T-helper 1 cell (primary cell): ENCODE measurements around the gene SSB.
"Not testable (repeated sequence)": the region's sequence is repeated elsewhere in the genome, so short reads cannot be mapped to it uniquely, and the experiment has no call there.

Experiments used
- DNase-seq, 5 donors: peaks; one replicate each; pipeline ENCODE4 v3.0.0-alpha.2; 2012 to 2020

SSB gene

DNA sequence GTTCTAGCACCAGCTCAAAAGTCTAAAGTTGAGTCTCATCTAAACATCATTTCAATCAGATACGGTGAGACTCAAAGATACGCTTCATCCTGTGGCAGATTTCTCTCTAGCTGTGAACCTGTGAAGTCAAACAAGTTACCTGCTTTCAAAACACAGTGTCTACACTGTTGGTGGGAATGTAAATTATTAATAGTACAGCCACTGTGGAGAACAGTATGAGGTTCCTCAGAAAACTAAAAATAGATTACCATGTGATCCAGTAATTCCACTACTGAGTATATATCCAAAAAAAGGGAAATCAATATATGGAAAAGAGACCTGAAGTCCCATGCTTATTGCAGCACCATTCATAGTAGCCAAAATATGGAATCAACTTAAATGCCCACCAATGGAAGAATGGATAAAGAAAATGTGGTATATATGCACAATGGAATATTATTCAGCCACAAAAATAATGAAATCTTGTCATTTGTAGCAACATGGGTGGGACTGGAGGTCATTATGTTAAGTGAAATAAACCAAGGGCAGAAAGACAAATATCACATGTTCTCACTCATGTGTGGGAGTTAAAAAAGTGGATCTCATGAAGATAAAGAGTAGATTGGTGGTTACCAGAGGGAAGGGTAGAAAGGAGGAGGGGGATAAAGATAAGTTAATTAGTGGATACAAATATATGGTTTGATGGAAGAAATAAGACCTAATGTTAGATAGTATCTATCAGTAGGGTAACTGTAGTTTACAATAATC is 40.2 kb downstream of the SSB start:
- DNase-seq = no peak

DNA sequence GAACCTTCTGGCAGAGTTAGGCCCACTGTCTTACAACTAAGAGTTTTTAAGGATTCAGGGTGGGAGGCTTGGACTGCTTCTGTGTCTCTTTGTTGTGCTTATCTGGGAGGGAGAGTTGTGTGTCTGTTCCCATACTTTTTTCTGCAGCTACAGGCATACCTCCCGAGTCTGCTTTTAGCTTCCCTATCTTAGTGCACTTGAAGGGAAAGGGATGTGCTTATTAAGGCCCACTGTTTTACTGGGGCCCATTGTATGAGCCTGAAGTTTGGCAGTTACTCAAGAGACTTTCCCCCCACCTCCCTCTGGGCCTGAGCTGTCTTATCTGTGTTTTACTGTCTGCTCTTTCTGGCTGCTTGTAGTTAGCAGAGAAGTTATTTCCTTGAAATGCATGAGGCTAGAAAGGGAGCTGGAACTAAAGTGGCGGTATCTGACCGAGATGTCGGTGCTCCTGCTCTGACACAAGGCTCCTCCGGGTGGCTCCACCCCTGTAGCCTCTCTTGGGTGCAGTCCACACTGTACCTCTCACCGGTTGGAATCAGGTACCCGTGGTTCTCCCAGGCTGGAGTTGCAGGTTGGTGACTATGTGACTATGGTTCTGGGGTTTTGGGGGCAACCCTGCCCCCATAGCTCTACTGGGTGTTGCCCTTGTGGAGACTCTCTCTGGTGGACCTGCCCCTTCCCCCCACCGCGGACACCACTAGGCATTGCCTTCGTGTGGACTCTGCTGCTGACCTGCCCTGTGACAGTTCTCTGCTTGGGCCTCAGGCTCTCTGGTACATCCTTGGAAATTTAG is 41.5 kb downstream of the SSB start:
- DNase-seq = no peak

GRCh38 chr2:169840747-169841142 is 42.1 kb downstream of the SSB start:
- DNase-seq = no peak

DNA sequence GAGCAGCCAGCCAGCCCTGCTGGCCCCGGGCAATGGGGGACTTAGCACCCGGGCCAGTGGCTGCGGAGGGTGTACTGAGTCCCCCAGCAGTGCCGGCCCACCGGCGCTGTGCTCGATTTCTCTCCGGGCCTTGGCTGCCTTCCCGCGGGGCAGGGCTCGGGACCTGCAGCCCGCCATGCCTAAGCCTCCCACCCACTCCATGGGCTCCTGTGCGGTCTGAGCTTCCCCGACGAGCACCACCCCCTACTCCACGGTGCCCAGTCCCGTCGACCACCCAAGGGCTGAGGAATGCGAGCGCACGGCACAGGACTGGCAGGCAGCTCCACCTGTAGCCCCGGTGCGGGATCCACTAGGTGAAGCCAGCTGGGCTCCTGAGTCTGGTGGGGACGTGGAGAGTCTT is 43.0 kb downstream of the SSB start:
- DNase-seq = not testable (repeated sequence)

DNA sequence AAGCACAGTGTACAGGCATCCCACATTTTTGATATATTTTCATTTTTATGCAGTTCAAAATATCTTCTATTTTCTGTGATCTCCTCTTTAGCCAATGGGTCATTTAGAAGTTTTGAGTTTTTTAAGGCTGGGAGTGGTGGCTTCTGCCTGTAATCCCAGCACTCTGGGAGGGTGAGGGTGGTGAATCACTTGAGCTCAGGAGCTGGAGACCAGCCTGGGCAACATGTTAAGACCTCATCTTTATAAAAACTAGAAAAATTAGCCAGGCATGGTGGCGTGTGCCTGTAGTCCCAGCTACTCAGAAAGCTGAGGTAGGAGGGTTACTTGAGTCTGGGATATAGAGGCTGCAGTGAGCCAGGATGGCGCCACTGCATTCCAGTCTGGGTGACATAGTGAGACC is 46.3 kb downstream of the SSB start:
- DNase-seq = no peak

DNA sequence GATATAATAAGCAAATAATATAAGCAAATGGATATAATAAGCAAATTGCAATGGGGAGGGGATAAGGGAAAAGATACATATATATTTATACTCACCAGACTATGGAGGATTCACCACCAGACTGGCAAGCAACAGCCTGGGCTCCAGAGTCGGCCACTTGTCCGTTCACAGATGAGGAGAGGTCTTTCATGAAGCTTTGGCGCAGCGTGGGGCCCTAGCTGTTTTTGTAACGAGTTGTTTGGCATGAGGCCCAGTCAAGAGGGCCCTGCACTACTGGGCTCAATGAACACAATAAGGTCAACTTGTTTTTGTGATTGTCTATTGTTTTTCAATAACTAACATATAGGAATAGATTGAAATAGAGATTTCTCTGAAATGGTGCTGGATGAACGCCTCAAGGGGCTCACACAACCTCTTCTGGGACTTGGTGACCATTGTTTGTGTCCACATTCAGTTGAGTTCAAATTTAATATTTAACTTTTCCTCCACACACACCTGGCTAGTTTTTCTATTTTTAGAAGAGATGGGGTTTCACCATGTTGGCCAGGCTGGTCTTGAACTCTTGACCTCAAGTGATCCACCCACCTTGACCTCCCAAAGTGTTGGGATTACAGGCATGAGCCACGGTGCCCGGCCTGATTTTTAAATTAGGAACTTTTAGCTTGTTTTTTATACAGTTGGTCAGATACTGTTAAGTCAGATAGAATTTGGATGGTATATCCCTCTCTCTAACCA is 50.5 kb downstream of the SSB start:
- not testable (repeated sequence) for DNase-seq

DNA sequence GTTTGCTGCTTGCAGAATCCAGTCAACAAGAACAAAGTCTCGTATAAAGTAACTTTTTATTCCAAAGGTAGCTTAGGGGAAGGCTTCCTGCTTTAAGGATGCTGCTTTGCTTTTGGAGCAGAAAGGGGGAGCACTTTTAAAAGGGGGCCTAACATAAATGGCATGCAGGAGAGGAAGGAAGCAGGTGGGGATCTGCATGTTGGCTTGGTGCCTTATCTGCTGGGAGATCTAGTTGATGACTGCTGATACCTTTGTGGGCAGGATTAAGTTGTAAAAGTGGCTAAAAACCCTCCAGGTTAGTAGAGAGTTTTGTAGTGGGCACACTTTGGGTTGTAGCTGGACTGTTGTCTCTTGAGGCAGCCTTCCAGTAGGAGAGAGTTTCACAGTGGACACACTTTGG is 51.0 kb downstream of the SSB start:
- no peak for DNase-seq

DNA sequence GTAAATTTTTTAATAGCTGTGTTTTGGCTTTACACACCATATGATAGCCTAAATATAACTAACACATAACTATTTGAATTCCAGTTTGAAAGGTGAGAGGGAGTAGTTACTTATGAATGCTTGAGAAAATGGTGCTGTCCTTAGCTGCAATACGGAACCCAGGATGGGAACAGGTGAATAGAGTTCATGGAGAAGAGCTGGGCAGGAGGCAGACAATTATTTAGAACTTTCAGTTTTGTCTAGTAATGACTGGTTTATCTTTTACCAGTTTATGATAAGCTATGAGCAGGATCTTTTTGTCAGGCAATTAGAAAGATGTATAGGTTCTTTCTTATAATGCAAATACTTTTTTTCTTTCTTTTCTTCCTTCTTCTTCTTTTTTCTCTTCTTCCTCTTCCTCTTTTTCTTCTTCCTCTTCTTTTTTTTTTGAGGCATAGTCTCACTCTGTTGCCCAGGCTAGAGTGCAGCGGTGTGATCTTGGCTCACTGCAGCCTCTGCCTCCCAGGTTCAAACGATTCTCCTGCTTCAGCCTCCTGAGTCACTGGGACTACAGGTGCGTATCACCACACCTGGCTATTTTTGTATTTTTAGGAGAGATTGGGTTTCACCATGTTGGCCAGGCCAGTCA is 54.5 kb downstream of the SSB start:
- DNase-seq = no peak

DNA sequence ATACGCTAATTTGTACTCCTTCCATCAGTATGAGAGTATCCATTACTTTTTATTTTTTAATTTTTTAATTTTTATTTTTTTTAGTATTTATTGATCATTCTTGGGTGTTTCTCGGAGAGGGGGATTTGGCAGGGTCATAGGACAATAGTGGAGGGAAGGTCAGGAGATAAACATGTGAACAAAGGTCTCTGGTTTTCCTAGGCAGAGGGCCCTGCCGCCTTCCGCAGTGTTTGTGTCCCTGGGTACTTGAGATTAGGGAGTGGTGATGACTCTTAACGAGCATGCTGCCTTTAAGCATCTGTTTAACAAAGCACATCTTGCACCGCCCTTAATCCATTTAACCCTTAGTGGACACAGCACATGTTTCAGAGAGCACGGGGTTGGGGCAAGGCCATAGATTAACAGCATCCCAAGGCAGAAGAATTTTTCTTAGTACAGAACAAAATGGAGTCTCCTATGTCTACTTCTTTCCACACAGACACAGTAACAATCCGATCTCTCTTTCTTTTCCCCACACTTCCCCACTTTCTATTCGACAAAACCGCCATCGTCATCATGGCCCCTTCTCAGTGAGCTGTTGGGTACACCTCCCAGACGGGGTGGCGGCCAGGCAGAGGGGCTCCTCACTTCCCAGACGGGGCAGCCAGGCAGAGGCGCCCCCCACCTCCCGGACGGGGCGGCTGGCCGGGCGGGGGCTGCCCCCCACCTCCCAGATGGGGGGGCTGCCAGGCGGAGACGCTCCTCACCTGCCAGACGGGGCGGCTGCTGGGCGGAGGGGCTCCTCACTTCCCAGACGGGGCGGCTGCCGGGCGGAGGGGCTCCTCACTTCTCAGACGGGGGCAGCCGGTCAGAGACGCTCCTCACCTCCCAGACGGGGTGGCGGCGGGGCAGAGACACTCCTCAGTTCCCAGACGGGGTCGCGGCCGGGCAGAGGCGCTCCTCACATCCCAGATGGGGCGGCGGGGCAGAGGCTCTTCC is 56.9 kb downstream of the SSB start:
- DNase-seq = not testable (repeated sequence)

DNA sequence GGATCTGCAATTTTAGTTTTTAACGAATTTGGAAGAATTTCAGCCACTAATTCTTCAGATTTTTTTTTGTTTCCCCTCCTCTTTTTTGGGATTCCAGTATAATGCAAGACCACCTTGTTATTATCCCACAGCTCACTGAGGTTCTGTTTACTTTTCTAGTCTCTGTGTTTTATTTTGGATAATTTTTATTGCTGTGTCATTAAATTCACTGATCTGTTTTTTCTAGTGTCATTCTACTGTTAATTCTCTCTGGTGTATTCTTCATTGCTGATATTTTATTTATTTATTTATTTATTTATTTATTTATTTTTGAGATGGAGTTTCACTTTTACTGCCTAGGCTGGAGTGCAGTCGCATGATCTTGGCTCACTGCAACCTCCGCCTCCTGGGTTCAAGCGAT is 60.8 kb downstream of the SSB start:
- no peak for DNase-seq

DNA sequence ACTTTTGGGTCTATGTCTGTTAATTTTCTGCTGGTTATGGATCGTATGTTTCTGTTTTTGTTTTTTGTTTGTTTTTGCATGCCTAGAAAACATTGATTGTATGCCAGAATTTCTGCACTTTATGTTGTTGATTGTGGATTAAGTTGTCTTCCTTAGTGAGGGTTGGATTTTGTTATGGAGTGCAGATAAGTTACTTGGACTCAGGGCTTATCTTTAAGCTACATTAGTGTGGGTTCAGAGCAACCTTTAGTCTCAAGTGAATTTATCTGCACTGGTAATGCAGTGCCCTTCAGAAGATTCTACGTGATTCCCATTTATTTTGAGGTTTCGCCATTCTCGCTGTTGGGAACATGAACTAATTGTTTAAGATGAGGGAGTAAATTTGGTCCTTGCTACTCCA is 61.5 kb downstream of the SSB start:
- no peak for DNase-seq
